PC-9 (cell line): ENCODE measurements around the gene GGACT. TPM values are rescaled to one million over a fixed set of nuclear protein-coding genes. Genes with fewer than 3 reads are reported as not detected.

Experiments
- BruUV-seq: library from RNA; stranded (reverse); fragments of 400-500 nt; replicated peaks from 2 replicates; lab custom pipeline; 2021; lab: Mats Ljungman, UMichigan
- CTCF ChIA-PET: fragments of 300-600 bp; sonication (Branson Sonifier 250); formaldehyde crosslinking; loops from one replicate; lab custom pipeline; 2022; ENCODE audit warnings: antibody characterized with exemption; lab: Charles Lee
- POLR2A ChIA-PET: fragments of 300-600 bp; sonication (Branson Sonifier 250); formaldehyde crosslinking; loops from one replicate; lab custom pipeline; 2022; ENCODE audit warnings: antibody characterized with exemption; ENCODE audit not compliant: unreplicated experiment; lab: Charles Lee
- DNase-seq, 2 experiments: peaks; one replicate each; pipeline versions ENCODE4 v3.0.0 to v3.0.0-alpha.2; 2015 to 2022; ENCODE audit warnings: mixed read lengths in 1 of 2
- H2AFZ ChIP-seq: fragments of 200-600 bp; sonication (generic); 2 replicates; pipeline ENCODE4 v1.8.1; 2017; ENCODE audit warnings: antibody characterized with exemption
- H3F3A ChIP-seq: fragments of 200-600 bp; sonication (generic); 2 replicates; pipeline ENCODE4 v1.8.1; 2017; ENCODE audit warnings: antibody characterized with exemption, mild to moderate bottlenecking, low read depth; ENCODE audit not compliant: insufficient read depth
- H3K27ac ChIP-seq: fragments of 200-600 bp; sonication (generic); 2 replicates; pipeline ENCODE4 v1.6.1; 2016; ENCODE audit warnings: mixed run types
- H3K27me3 ChIP-seq: fragments of 200-600 bp; sonication (generic); 2 replicates; pipeline ENCODE4 v1.6.1; 2016; ENCODE audit warnings: low read depth, mixed run types; ENCODE audit not compliant: insufficient read depth
- H3K36me3 ChIP-seq: fragments of 200-600 bp; sonication (generic); 2 replicates; pipeline ENCODE4 v1.6.1; 2016; ENCODE audit warnings: low read depth, mixed run types
- H3K4me1 ChIP-seq: fragments of 200-600 bp; sonication (generic); replicated peaks from 2 replicates; pipeline ENCODE4 v1.6.1; 2016; ENCODE audit warnings: mixed run types; ENCODE audit not compliant: insufficient read depth
- H3K4me2 ChIP-seq: fragments of 200-600 bp; sonication (generic); 2 replicates; pipeline ENCODE4 v1.6.1; 2017; ENCODE audit warnings: mixed run types
- H3K4me3 ChIP-seq: fragments of 200-600 bp; sonication (generic); 2 replicates; pipeline ENCODE4 v1.6.1; 2016; ENCODE audit warnings: mixed run types
- H3K79me2 ChIP-seq: fragments of 200-600 bp; sonication (generic); 2 replicates; pipeline ENCODE4 v1.6.1; 2017; ENCODE audit warnings: low read depth, mixed run types
- H3K9me2 ChIP-seq: fragments of 200-600 bp; sonication (generic); 2 replicates; pipeline ENCODE4 v1.8.1; 2017; ENCODE audit warnings: mild to moderate bottlenecking; ENCODE audit not compliant: insufficient read depth
- H3K9me3 ChIP-seq: fragments of 200-600 bp; sonication (generic); 2 replicates; pipeline ENCODE4 v1.8.1; 2016; ENCODE audit warnings: low read depth; ENCODE audit not compliant: insufficient read depth
- H4K20me1 ChIP-seq: fragments of 200-600 bp; sonication (generic); 2 replicates; pipeline ENCODE4 v1.8.1; 2017; ENCODE audit not compliant: insufficient read depth
- CTCF ChIP-seq: fragments of 200-600 bp; sonication (generic); conservative IDR thresholded peaks from 2 replicates; pipeline ENCODE4 v1.6.1; 2017; ENCODE audit warnings: mixed run types, antibody characterized with exemption, mild to moderate bottlenecking, moderate library complexity
- EZH2 ChIP-seq: fragments of 200-600 bp; sonication (generic); IDR thresholded peaks from 2 replicates; pipeline ENCODE4 v1.8.0; 2017; ENCODE audit warnings: antibody characterized with exemption, low read depth
- intact Hi-C: fragments of 100-400 bp; cut with micrococcal nuclease; formaldehyde crosslinking; loops from one replicate; pipeline ENCODE4 v1.10.0; 2022; ENCODE audit not compliant: unreplicated experiment
- total RNA-seq: library from RNA; stranded (reverse); gene quantifications from 2 replicates; pipeline ENCODE4 v1.2.3, GENCODE V29; 2021

Gene GGACT
- total RNA-seq, 1 experiment from 2014 or later: 4.9 TPM

DNA sequence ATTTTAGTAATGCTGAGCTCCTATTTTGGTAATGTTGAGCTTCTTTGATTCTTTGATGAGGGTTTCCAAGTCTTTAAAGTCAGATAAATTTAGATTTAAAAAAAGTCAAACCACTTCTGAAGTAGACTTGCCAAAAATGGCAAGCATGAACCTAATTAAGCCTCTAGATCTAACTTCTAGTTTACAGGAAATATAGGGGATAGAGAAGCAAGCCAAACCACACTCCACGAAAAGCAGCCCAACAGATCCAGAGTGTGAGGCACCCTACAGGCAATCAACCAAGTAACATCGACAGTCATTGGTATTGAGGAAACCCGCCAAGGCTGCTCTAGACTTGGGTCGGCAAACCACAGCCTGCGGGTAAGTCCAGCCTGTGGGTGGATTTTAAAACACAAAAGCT lies 3.7 kb downstream of the GGACT start:
- Histone ChIP-seq H3K9me2 (no peaks in the 10 kb centered on the region), H3K4me2 (no peak overlapping the region), H3K4me1 (no peaks in the 10 kb centered on the region; the same call in 1 of the 2 replicates), H3F3A (no peaks in the 10 kb centered on the region), H3K9me3 (no peaks in the 10 kb centered on the region), H4K20me1 (no peaks in the 10 kb centered on the region), H3K36me3 (no peaks in the 10 kb centered on the region), H3K4me3 (no peak overlapping the region), H2AFZ (no peak overlapping the region), H3K79me2 (no peaks in the 10 kb centered on the region), H3K27me3 (no peaks in the 10 kb centered on the region), H3K27ac (no peak overlapping the region)
- TF ChIP-seq CTCF (no peak), EZH2 (no peak)
- ChIA-PET CTCF (no interaction called here), POLR2A (interaction anchor here (0.6 kb wide), 1 partner anchor 868 kb away, joined by 3 read pairs; no protein-coding TSS in a partner anchor)
- no peak for DNase-seq
- intact Hi-C loops: no loop called here
- BruUV-seq: no TSS peak

DNA sequence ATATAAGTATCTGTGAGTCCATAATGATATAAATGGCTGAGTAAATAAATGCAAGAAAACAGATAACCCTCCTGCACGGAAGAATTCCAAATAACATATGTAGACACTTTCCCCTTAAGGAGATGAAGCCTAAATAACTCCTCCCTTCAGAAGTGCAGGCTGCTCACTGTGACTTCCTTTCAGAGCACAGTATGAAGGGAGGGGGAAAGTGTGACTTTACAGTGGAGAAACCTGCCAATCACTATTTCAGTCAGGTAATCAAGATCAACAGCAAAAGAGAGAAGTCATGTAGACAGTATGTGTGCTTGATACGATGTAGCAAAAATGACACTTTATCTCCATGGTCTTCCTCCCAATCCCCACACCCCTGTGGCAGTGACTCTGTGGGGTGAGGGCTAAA lies 7.1 kb downstream of the GGACT start:
- H3F3A ChIP-seq: no peaks in the 10 kb centered on the region
- H3K9me3 ChIP-seq: no peaks in the 10 kb centered on the region
- H2AFZ ChIP-seq: no peak overlapping the region
- no peaks in the 10 kb centered on the region for H3K36me3 ChIP-seq
- no peaks in the 10 kb centered on the region for H3K4me1 ChIP-seq
- no TSS peak for BruUV-seq
- ChIA-PET CTCF (no interaction called here), POLR2A (no interaction called here)
- no peak overlapping the region for H3K4me2 ChIP-seq
- no peak for TF ChIP-seq CTCF
- no peak for TF ChIP-seq EZH2
- intact Hi-C loops: no loop called here
- no peaks in the 10 kb centered on the region for H3K27me3 ChIP-seq
- no peak overlapping the region for H3K4me3 ChIP-seq
- H3K79me2 ChIP-seq: no peaks in the 10 kb centered on the region
- H3K27ac ChIP-seq: no peak overlapping the region
- no peaks in the 10 kb centered on the region for H3K9me2 ChIP-seq
- no peak for DNase-seq
- H4K20me1 ChIP-seq: no peaks in the 10 kb centered on the region

- no peaks in the 10 kb centered on the region for H3K36me3 ChIP-seq
- H3K4me3 ChIP-seq: no peak overlapping the region
- no peaks in the 10 kb centered on the region for H3K27me3 ChIP-seq
- no peak for DNase-seq
- no peak overlapping the region for H3K27ac ChIP-seq
- no peaks in the 10 kb centered on the region for H3K4me1 ChIP-seq
- H3F3A ChIP-seq: no peaks in the 10 kb centered on the region
- H4K20me1 ChIP-seq: no peaks in the 10 kb centered on the region
- CTCF ChIA-PET: no interaction called here
- BruUV-seq: no TSS peak
- no peaks in the 10 kb centered on the region for H3K9me2 ChIP-seq
- TF ChIP-seq CTCF: no peak
- no peak for TF ChIP-seq EZH2
- no peaks in the 10 kb centered on the region for H3K79me2 ChIP-seq
- POLR2A ChIA-PET: no interaction called here
- intact Hi-C loops: no loop called here
- H3K9me3 ChIP-seq: no peaks in the 10 kb centered on the region
- H3K4me2 ChIP-seq: no peak overlapping the region
- H2AFZ ChIP-seq: no peak overlapping the region
Measured at GRCh38 chr13:100581030-100581429, 7.6 kb downstream of the GGACT start.
